ENCODE measurements around the gene UCK2. TPM values are rescaled to one million over a fixed set of nuclear protein-coding genes. Genes with fewer than 3 reads are reported as not detected.

Gene UCK2
- total and polyA plus RNA-seq, 10 of the 15 experiments (the other 5 are each of a cell fraction or from before 2014, with no cell fraction given) = 55.3 to 106 (median 84.9) TPM

DNA sequence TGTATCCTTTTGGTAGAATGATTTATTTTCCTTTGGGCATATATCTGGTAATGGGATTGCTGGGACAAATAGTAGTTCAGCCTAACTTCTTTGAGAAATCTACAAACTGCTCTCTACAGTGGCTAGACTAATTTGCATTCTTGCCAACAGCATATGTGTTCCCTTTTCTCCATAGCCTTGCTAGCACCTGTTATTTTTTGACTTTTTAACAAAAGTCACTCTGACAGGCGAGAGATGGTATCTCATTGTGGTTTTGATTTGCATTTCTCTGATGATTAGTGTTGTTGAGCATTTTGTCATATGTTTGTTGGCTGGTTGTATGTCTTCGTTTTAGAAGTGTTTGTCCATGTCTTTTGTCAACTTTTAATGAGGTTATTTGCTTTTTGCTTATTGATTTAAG is 99.8 kb downstream of the UCK2 start (continued):
- TF ChIP-seq, protein P1, sequence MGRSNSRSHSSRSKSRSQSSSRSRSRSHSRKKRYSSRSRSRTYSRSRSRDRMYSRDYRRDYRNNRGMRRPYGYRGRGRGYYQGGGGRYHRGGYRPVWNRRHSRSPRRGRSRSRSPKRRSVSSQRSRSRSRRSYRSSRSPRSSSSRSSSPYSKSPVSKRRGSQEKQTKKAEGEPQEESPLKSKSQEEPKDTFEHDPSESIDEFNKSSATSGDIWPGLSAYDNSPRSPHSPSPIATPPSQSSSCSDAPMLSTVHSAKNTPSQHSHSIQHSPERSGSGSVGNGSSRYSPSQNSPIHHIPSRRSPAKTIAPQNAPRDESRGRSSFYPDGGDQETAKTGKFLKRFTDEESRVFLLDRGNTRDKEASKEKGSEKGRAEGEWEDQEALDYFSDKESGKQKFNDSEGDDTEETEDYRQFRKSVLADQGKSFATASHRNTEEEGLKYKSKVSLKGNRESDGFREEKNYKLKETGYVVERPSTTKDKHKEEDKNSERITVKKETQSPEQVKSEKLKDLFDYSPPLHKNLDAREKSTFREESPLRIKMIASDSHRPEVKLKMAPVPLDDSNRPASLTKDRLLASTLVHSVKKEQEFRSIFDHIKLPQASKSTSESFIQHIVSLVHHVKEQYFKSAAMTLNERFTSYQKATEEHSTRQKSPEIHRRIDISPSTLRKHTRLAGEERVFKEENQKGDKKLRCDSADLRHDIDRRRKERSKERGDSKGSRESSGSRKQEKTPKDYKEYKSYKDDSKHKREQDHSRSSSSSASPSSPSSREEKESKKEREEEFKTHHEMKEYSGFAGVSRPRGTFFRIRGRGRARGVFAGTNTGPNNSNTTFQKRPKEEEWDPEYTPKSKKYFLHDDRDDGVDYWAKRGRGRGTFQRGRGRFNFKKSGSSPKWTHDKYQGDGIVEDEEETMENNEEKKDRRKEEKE (IDR thresholded peaks at IDR 0.05) = no peak
- TF ChIP-seq IKZF2 (IDR thresholded peaks at IDR 0.05) (no peak), STAT1 (conservative IDR thresholded peaks at IDR 0.05) (no peak), NFYB (IDR thresholded peaks at IDR 0.05; ENCODE audit: insufficient read depth, low read depth, low read length) (0 out of 2 replicates have a peak, but pooled peaks have one; percentile 20), CBX5 (IDR thresholded peaks at IDR 0.05; ENCODE audit: low read depth) (no peak), SIN3A (IDR thresholded peaks at IDR 0.05; ENCODE audit: low read depth, low read length) (no peak), CREM (IDR thresholded peaks at IDR 0.05; ENCODE audit: low read depth) (no peak), SIX5 (IDR thresholded peaks at IDR 0.05; ENCODE audit: low read depth, low read length, severe bottlenecking) (no peak), ZZZ3 (IDR thresholded peaks at IDR 0.05; ENCODE audit: control insufficient read depth, insufficient read length, low read depth) (no peak), CBX3 (IDR thresholded peaks at IDR 0.05; ENCODE audit: borderline replicate concordance, low read depth) (no peak)
- TF ChIP-seq, protein P2, sequence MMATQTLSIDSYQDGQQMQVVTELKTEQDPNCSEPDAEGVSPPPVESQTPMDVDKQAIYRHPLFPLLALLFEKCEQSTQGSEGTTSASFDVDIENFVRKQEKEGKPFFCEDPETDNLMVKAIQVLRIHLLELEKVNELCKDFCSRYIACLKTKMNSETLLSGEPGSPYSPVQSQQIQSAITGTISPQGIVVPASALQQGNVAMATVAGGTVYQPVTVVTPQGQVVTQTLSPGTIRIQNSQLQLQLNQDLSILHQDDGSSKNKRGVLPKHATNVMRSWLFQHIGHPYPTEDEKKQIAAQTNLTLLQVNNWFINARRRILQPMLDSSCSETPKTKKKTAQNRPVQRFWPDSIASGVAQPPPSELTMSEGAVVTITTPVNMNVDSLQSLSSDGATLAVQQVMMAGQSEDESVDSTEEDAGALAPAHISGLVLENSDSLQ (IDR thresholded peaks at IDR 0.05) = peak; percentile 33; the same call in 1 of the 2 replicates
- TF ChIP-seq, protein P3, sequence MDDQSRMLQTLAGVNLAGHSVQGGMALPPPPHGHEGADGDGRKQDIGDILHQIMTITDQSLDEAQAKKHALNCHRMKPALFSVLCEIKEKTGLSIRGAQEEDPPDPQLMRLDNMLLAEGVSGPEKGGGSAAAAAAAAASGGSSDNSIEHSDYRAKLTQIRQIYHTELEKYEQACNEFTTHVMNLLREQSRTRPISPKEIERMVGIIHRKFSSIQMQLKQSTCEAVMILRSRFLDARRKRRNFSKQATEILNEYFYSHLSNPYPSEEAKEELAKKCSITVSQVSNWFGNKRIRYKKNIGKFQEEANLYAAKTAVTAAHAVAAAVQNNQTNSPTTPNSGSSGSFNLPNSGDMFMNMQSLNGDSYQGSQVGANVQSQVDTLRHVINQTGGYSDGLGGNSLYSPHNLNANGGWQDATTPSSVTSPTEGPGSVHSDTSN (IDR thresholded peaks at IDR 0.05; ENCODE audit: insufficient replicate concordance, low read depth, low read length) = no peak
